KMS-11 (cell line): ENCODE results near the gene HSPA12B.

ENCODE experiments used
- H2AFZ ChIP-seq: fragments of 200-600 bp; sonication (generic); 2 replicates; pipeline ENCODE4 v1.6.1; 2016; ENCODE audit warnings: antibody characterized with exemption, mixed run types, low read depth
- H3K27ac ChIP-seq: fragments of 200-600 bp; sonication (generic); 2 replicates; pipeline ENCODE4 v1.6.1; 2016; ENCODE audit warnings: mild to moderate bottlenecking, mixed run types
- H3K27me3 ChIP-seq: fragments of 200-600 bp; sonication (generic); 2 replicates; pipeline ENCODE4 v1.6.1; 2017; ENCODE audit warnings: mild to moderate bottlenecking, low read depth, mixed run types, moderate library complexity; ENCODE audit not compliant: insufficient read depth
- H3K36me3 ChIP-seq: fragments of 200-600 bp; sonication (generic); 2 replicates; pipeline ENCODE4 v1.6.1; 2017; ENCODE audit warnings: mild to moderate bottlenecking, mixed run types; ENCODE audit not compliant: insufficient read depth
- H3K4me1 ChIP-seq: fragments of 200-600 bp; sonication (generic); 2 replicates; pipeline ENCODE4 v1.6.1; 2016; ENCODE audit warnings: mild to moderate bottlenecking, low read depth, mixed run types; ENCODE audit not compliant: poor library complexity, severe bottlenecking
- H3K4me2 ChIP-seq: fragments of 200-600 bp; sonication (generic); 2 replicates; pipeline ENCODE4 v1.7.0; 2016; ENCODE audit warnings: mild to moderate bottlenecking, mixed run types
- H3K4me3 ChIP-seq: fragments of 200-600 bp; sonication (generic); IDR thresholded peaks from 2 replicates; pipeline ENCODE4 v1.6.1; 2017; ENCODE audit warnings: low read depth, low read length, mixed read lengths; ENCODE audit not compliant: insufficient read depth
- H3K79me2 ChIP-seq: fragments of 200-600 bp; sonication (generic); 2 replicates; pipeline ENCODE4 v1.6.1; 2016; ENCODE audit warnings: low read depth, mixed run types; ENCODE audit not compliant: insufficient read depth
- H3K9ac ChIP-seq: fragments of 200-600 bp; sonication (generic); 2 replicates; pipeline ENCODE4 v1.6.1; 2016; ENCODE audit warnings: mild to moderate bottlenecking, mixed run types
- H4K20me1 ChIP-seq: fragments of 200-600 bp; sonication (generic); 2 replicates; pipeline ENCODE4 v1.6.1; 2016; ENCODE audit warnings: mild to moderate bottlenecking, mixed run types; ENCODE audit not compliant: insufficient read depth
- TF ChIP-seq, protein P1 (sequence below): fragments of 200-600 bp; sonication (generic); conservative IDR thresholded peaks from 2 replicates; pipeline ENCODE4 v1.6.1; 2017; ENCODE audit warnings: low read depth, mild to moderate bottlenecking, antibody characterized with exemption, low read length, moderate library complexity, mixed read lengths

The HSPA12B gene

GRCh38 chr20:3705970-3706739 is 26.3 kb upstream of the HSPA12B start:
- TF ChIP-seq, protein P1, sequence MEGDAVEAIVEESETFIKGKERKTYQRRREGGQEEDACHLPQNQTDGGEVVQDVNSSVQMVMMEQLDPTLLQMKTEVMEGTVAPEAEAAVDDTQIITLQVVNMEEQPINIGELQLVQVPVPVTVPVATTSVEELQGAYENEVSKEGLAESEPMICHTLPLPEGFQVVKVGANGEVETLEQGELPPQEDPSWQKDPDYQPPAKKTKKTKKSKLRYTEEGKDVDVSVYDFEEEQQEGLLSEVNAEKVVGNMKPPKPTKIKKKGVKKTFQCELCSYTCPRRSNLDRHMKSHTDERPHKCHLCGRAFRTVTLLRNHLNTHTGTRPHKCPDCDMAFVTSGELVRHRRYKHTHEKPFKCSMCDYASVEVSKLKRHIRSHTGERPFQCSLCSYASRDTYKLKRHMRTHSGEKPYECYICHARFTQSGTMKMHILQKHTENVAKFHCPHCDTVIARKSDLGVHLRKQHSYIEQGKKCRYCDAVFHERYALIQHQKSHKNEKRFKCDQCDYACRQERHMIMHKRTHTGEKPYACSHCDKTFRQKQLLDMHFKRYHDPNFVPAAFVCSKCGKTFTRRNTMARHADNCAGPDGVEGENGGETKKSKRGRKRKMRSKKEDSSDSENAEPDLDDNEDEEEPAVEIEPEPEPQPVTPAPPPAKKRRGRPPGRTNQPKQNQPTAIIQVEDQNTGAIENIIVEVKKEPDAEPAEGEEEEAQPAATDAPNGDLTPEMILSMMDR, result no peak
- H3K4me3 ChIP-seq, result no peak overlapping the region
- H3K9ac ChIP-seq, result no peak overlapping the region
- no peaks in the 10 kb centered on the region for H4K20me1 ChIP-seq
- no peak overlapping the region for H3K4me2 ChIP-seq
- no peak overlapping the region for H3K27ac ChIP-seq
- no peaks in the 10 kb centered on the region for H3K4me1 ChIP-seq
- H3K36me3 ChIP-seq, result no peaks in the 10 kb centered on the region
- no peaks in the 10 kb centered on the region for H3K79me2 ChIP-seq
- no peaks in the 10 kb centered on the region for H3K27me3 ChIP-seq
- H2AFZ ChIP-seq, result no peak overlapping the region

DNA sequence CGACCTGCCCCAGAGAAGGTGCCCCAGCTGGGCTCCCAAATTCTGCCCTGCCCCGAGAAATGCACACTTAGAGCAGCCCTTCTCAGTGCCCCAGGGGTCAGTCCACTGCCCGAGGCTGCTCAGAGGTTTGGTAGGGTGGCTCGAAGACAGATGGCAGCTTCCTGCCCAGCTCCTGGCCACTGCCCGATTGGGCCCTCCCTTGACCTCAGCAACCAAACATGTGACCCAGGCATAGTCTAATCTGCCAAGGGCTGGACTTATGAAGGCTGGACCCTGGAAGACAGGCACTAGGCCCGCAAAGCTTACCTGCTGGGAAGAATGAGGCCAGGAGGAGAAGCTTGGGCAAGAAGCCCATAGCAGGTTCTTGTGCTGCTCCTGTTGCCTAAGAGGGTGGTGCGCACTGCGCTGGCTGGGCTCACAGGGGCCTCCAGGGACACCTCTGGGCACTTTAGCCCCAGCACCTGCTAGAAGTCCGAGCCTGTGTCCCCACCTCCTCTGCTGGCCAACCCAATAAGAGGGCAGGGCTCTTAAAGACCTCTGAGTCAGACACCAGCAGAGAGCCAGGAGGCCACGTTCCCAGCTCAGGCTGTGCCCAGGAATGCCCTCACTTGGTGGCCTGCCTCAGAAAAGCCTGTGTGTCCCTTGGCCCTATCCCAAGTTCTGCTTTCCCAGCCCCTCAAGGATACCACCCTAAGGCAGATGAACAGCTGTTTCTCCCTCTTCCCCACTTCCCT is 25.5 kb upstream of the HSPA12B start:
- Histone ChIP-seq H3K27me3 (no peaks in the 10 kb centered on the region), H2AFZ (no peak overlapping the region), H3K4me2 (no peak overlapping the region), H4K20me1 (no peaks in the 10 kb centered on the region), H3K27ac (no peak overlapping the region), H3K9ac (no peak overlapping the region), H3K79me2 (no peaks in the 10 kb centered on the region), H3K4me1 (no peaks in the 10 kb centered on the region), H3K4me3 (no peak overlapping the region), H3K36me3 (no peaks in the 10 kb centered on the region)
- TF ChIP-seq, protein P1, result no peak

DNA sequence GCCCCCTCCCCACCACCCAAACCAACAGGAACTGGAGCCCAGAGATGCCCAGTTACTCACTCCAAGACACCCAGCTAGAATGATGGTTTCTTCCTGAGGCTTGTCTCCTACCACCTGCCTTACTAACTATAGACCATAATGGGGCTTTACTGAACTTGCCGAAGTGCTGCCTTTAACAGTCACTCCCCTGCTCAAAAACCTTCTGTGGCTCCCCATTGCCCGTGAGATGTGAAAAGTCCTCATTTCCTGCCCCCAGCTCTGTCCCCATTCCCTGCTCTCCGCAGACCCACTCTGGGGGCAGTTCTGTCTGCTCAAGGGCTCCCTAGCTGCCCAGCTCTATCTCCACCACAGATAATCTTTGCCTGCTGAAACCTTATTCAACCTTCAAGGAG is 25.0 kb upstream of the HSPA12B start:
- Histone ChIP-seq H3K4me1 (no peaks in the 10 kb centered on the region), H3K27me3 (no peaks in the 10 kb centered on the region), H3K9ac (no peak overlapping the region), H3K4me2 (no peak overlapping the region), H2AFZ (no peak overlapping the region), H3K79me2 (no peaks in the 10 kb centered on the region), H3K27ac (no peak overlapping the region), H4K20me1 (no peaks in the 10 kb centered on the region), H3K36me3 (no peaks in the 10 kb centered on the region), H3K4me3 (no peak overlapping the region)
- TF ChIP-seq, protein P1, result no peak

GRCh38 chr20:3710011-3710466 is 22.4 kb upstream of the HSPA12B start:
- Histone ChIP-seq H3K36me3 (no peaks in the 10 kb centered on the region), H2AFZ (no peak overlapping the region), H3K4me2 (no peak overlapping the region), H3K27ac (no peak overlapping the region), H3K4me3 (no peak overlapping the region), H3K79me2 (no peaks in the 10 kb centered on the region), H4K20me1 (no peaks in the 10 kb centered on the region), H3K4me1 (no peaks in the 10 kb centered on the region), H3K9ac (no peak overlapping the region), H3K27me3 (no peaks in the 10 kb centered on the region)
- TF ChIP-seq, protein P1, result no peak
